Neural cell (in vitro differentiated cells): ENCODE results near the gene NAB2. TPM values are rescaled to one million over a fixed set of nuclear protein-coding genes. Genes with fewer than 3 reads are reported as not detected.

Source experiments
- H2AFZ ChIP-seq: fragments of 200-600, 300-800 bp; sonication (generic), shearing (Covaris generic); 2 replicates; pipeline ENCODE4 v1.6.0; 2014; ENCODE audit warnings: low read depth, mild to moderate bottlenecking, antibody characterized with exemption, low read length, moderate library complexity
- H3F3A ChIP-seq: fragments of 200-600 bp; shearing (Covaris generic); 2 replicates; pipeline ENCODE4 v1.6.1; 2016; ENCODE audit warnings: mild to moderate bottlenecking, moderate library complexity, mixed read lengths, antibody characterized with exemption, low read length; ENCODE audit not compliant: insufficient read depth, poor library complexity, severe bottlenecking
- H3K27ac ChIP-seq: fragments of 200-600, 300-800 bp; sonication (generic), shearing (Covaris generic); 2 replicates; pipeline ENCODE4 v1.5.1; 2014; ENCODE audit warnings: mild to moderate bottlenecking, low read length, moderate library complexity
- H3K27me3 ChIP-seq: fragments of 300-800, 200-600 bp; sonication (generic), shearing (Covaris generic); 2 replicates; pipeline ENCODE4 v1.6.0; 2014; ENCODE audit warnings: mild to moderate bottlenecking, low read depth, low read length, moderate library complexity; ENCODE audit not compliant: insufficient read depth
- H3K36me3 ChIP-seq: fragments of 300-800, 200-600 bp; sonication (generic), shearing (Covaris generic); 2 replicates; pipeline ENCODE4 v1.5.1; 2014; ENCODE audit warnings: mild to moderate bottlenecking, antibody characterized with exemption, low read length, moderate library complexity; ENCODE audit not compliant: insufficient read depth
- H3K4me2 ChIP-seq: fragments of 300-800, 200-600 bp; sonication (generic), shearing (Covaris generic); 2 replicates; pipeline ENCODE4 v1.6.0; 2014; ENCODE audit warnings: mild to moderate bottlenecking, low read length
- H3K4me3 ChIP-seq: fragments of 300-800, 200-600 bp; sonication (generic), shearing (Covaris generic); 2 replicates; pipeline ENCODE4 v1.5.1; 2014; ENCODE audit warnings: mild to moderate bottlenecking, low read length, moderate library complexity
- H3K79me2 ChIP-seq: fragments of 200-600 bp; shearing (Covaris generic); replicated peaks from 2 replicates; pipeline ENCODE4 v1.6.0; 2014; ENCODE audit warnings: mild to moderate bottlenecking, low read length, moderate library complexity; ENCODE audit not compliant: insufficient read depth
- H3K9ac ChIP-seq: fragments of 300-800, 200-600 bp; sonication (generic), shearing (Covaris generic); 2 replicates; pipeline ENCODE4 v1.6.1; 2016; ENCODE audit warnings: mild to moderate bottlenecking, low read length, mixed read lengths
- H3K9me2 ChIP-seq: fragments of 200-600 bp; shearing (Covaris generic); 2 replicates; pipeline ENCODE4 v1.6.1; 2016; ENCODE audit warnings: mild to moderate bottlenecking, low read length, mixed read lengths; ENCODE audit not compliant: insufficient read depth
- H3K9me3 ChIP-seq: fragments of 200-600, 300-800 bp; sonication (generic), shearing (Covaris generic); 2 replicates; pipeline ENCODE4 v1.6.1; 2016; ENCODE audit warnings: mild to moderate bottlenecking, mixed run types, low read length, moderate library complexity, mixed read lengths
- H4K20me1 ChIP-seq: fragments of 200-600 bp; shearing (Covaris generic); 2 replicates; pipeline ENCODE4 v1.6.1; 2016; ENCODE audit warnings: mild to moderate bottlenecking, mixed run types; ENCODE audit not compliant: insufficient read depth
- CTCF ChIP-seq: fragments of 450-650 bp; IDR thresholded peaks from 2 replicates; pipeline ENCODE4 v1.5.1; 2014; ENCODE audit warnings: antibody characterized with exemption, mild to moderate bottlenecking, moderate library complexity; ENCODE audit not compliant: poor library complexity, severe bottlenecking
- EP300 ChIP-seq: fragments of 450-650 bp; conservative IDR thresholded peaks from 2 replicates; pipeline ENCODE4 v1.6.1; 2014; ENCODE audit warnings: antibody characterized with exemption, mild to moderate bottlenecking, moderate library complexity; ENCODE audit not compliant: poor library complexity, severe bottlenecking
- EZH2 ChIP-seq: fragments of 200-600, 300-800 bp; shearing (Covaris generic), sonication (generic); IDR thresholded peaks from 2 replicates; pipeline ENCODE4 v1.6.1; 2014; ENCODE audit warnings: antibody characterized with exemption, low read length, borderline replicate concordance, mild to moderate bottlenecking; ENCODE audit not compliant: insufficient read depth, poor library complexity, severe bottlenecking
- MXI1 ChIP-seq: fragments of 450-650 bp; conservative IDR thresholded peaks from 2 replicates; pipeline ENCODE4 v1.6.1; 2014; ENCODE audit warnings: antibody characterized with exemption, mild to moderate bottlenecking; ENCODE audit not compliant: poor library complexity, severe bottlenecking
- POLR2AphosphoS5 ChIP-seq: IDR thresholded peaks from 2 replicates; pipeline ENCODE4 v1.6.1; 2012
- RAD21 ChIP-seq: fragments of 450-650 bp; conservative IDR thresholded peaks from 2 replicates; pipeline ENCODE4 v1.6.1; 2014; ENCODE audit warnings: antibody characterized with exemption, mild to moderate bottlenecking, moderate library complexity
- SMC3 ChIP-seq: fragments of 450-650 bp; conservative IDR thresholded peaks from 2 replicates; pipeline ENCODE4 v1.6.1; 2014; ENCODE audit warnings: antibody characterized with exemption, mild to moderate bottlenecking, moderate library complexity; ENCODE audit not compliant: poor library complexity
- TAF1 ChIP-seq: IDR thresholded peaks from 2 replicates; pipeline ENCODE4 v1.6.1; 2012; ENCODE audit warnings: low read depth
- polyA plus RNA-seq: library from polyadenylated mRNA; depleted of rRNA; stranded (reverse); fragments of >200 nt; gene quantifications from 2 replicates; pipeline ENCODE4 v1.2.3, GENCODE V29; 2014
- TF ChIP-seq, protein P1 (sequence below): IDR thresholded peaks from 2 replicates; pipeline ENCODE4 v1.6.1; 2012; ENCODE audit warnings: borderline replicate concordance

NAB2 gene
- polyA plus RNA-seq, 1 donor from 2014 or later: 15.6 TPM

- peak overlapping the region; percentile 95 for H3K4me2 ChIP-seq
- H3K9me3 ChIP-seq: no peaks in the 10 kb centered on the region
- peaks cover 14% of the 10 kb centered on the region for H4K20me1 ChIP-seq
- peaks cover 39% of the 10 kb centered on the region for H3K79me2 ChIP-seq
- peak overlapping the region; percentile 99 for H3K4me3 ChIP-seq
- TF ChIP-seq MXI1: peak; percentile 33
- peak; percentile 9 for TF ChIP-seq TAF1
- TF ChIP-seq POLR2AphosphoS5: peak; percentile 39
- no peak for TF ChIP-seq CTCF
- TF ChIP-seq EZH2: no peak
- TF ChIP-seq, protein P1, sequence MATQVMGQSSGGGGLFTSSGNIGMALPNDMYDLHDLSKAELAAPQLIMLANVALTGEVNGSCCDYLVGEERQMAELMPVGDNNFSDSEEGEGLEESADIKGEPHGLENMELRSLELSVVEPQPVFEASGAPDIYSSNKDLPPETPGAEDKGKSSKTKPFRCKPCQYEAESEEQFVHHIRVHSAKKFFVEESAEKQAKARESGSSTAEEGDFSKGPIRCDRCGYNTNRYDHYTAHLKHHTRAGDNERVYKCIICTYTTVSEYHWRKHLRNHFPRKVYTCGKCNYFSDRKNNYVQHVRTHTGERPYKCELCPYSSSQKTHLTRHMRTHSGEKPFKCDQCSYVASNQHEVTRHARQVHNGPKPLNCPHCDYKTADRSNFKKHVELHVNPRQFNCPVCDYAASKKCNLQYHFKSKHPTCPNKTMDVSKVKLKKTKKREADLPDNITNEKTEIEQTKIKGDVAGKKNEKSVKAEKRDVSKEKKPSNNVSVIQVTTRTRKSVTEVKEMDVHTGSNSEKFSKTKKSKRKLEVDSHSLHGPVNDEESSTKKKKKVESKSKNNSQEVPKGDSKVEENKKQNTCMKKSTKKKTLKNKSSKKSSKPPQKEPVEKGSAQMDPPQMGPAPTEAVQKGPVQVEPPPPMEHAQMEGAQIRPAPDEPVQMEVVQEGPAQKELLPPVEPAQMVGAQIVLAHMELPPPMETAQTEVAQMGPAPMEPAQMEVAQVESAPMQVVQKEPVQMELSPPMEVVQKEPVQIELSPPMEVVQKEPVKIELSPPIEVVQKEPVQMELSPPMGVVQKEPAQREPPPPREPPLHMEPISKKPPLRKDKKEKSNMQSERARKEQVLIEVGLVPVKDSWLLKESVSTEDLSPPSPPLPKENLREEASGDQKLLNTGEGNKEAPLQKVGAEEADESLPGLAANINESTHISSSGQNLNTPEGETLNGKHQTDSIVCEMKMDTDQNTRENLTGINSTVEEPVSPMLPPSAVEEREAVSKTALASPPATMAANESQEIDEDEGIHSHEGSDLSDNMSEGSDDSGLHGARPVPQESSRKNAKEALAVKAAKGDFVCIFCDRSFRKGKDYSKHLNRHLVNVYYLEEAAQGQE: peak; percentile 29
- H3K9me2 ChIP-seq: no peaks in the 10 kb centered on the region
- H3K27ac ChIP-seq: peak overlapping the region; percentile 75
- H3F3A ChIP-seq: no peaks in the 10 kb centered on the region
- H2AFZ ChIP-seq: peak overlapping the region; percentile 49
- H3K9ac ChIP-seq: peak overlapping the region; percentile 96
- no peaks in the 10 kb centered on the region for H3K36me3 ChIP-seq
- no peaks in the 10 kb centered on the region for H3K27me3 ChIP-seq
Observed at GRCh38 chr12:57128519-57129247, 39.8 kb downstream of the NAB2 start.

DNA sequence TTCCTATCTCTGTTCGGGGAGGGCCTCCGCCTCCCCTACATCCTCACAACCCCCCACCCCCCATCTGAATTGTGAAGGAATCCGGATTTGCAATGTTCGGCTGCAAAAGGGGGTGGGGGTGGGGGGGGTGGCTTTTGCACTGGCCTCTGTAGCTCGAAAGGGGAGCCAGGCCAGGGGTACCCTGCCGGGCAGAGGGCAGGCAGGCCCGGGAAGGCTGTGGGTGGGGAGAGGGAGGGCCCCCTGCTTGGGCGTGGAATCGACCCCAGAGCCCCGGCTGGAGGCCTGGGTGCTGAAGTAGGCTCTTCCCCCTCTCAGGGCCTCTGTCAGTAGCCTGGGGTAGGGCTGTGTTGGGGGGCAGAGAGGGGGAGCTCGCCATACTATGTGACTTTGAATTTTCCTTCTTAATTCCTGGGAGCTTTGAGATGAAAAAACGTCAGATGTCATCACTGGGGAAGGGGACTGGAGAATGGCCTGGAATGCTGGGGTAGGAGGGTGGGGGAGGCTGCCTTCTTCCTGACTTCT lies 40.5 kb downstream of the NAB2 start:
- Histone ChIP-seq H3K9ac (peak overlapping the region; percentile 96), H3K36me3 (no peaks in the 10 kb centered on the region), H4K20me1 (peaks cover 14% of the 10 kb centered on the region), H3K9me2 (no peaks in the 10 kb centered on the region), H3K4me3 (peak overlapping the region; percentile 99), H3K79me2 (peaks cover 39% of the 10 kb centered on the region), H3K4me2 (peak overlapping the region; percentile 95), H3F3A (no peaks in the 10 kb centered on the region), H3K27ac (peak overlapping the region; percentile 75), H2AFZ (peak overlapping the region; percentile 49), H3K27me3 (no peaks in the 10 kb centered on the region), H3K9me3 (no peaks in the 10 kb centered on the region)
- TF ChIP-seq RAD21 (no peak), TAF1 (no peak), EP300 (no peak), EZH2 (no peak), POLR2AphosphoS5 (no peak), SMC3 (no peak), CTCF (no peak), MXI1 (no peak)
- TF ChIP-seq, protein P1: no peak
